T-cell (primary cell): ENCODE measurements around the gene MLLT10. TPM values are rescaled to one million over a fixed set of nuclear protein-coding genes. Genes with fewer than 3 reads are reported as not detected.

Experiments used
- ATAC-seq, 4 experiments: fragments of 200-7000 bp in 3 of 4; fragments of 150-1000 bp in 1 of 4; cut with Tn5 transposase; replicated peaks in 1 of 4; 1 replicate in 3 of 4; 2 replicates in 1 of 4; pipeline ENCODE4 v1.10.0; 2021; ENCODE audit warnings: moderate library complexity in 3 of 4, mild to moderate bottlenecking in 2 of 4, moderate number of reproducible peaks in 1 of 4
- CTCF ChIA-PET, 2 donors: fragments of 300-600 bp; sonication (Branson Sonifier 250); formaldehyde crosslinking; loops; one replicate each; lab custom pipeline; 2022; ENCODE audit warnings: antibody characterized with exemption in 2 of 2; lab: Charles Lee
- POLR2A ChIA-PET, 2 donors: fragments of 300-600 bp; sonication (Branson Sonifier 250); formaldehyde crosslinking; loops; one replicate each; lab custom pipeline; 2022; ENCODE audit warnings: antibody characterized with exemption in 2 of 2; lab: Charles Lee
- DNase-seq, 35 experiments: peaks; one replicate each; pipeline versions ENCODE4 v3.0.0 to v3.0.0-alpha.2; 2013 to 2023
- H3K27ac ChIP-seq: one replicate; pipeline ENCODE4 v1.5.1; 2013; ENCODE audit warnings: low read length
- H3K27me3 ChIP-seq, 2 experiments: replicated peaks in 1 of 2; 1 replicate in 1 of 2; 2 replicates in 1 of 2; pipeline versions ENCODE4 v1.6.1 to v1.7.0; 2013; ENCODE audit warnings: low read length in 1 of 2, mixed read lengths in 1 of 2; ENCODE audit not compliant: control insufficient read depth in 2 of 2, insufficient read depth in 2 of 2; ENCODE audit errors: extremely low read depth in 1 of 2
- H3K36me3 ChIP-seq, 2 donors: 1 replicate in 1 of 2; 2 replicates in 1 of 2; pipeline versions ENCODE4 v1.6.1 to v1.7.0; 2013; ENCODE audit warnings: low read length in 1 of 2; ENCODE audit not compliant: control insufficient read depth in 2 of 2, insufficient read depth in 1 of 2; ENCODE audit errors: extremely low read depth in 1 of 2
- H3K4me1 ChIP-seq, 2 experiments: 1 replicate in 1 of 2; 2 replicates in 1 of 2; pipeline versions ENCODE4 v1.6.1 to v1.7.0; 2013; ENCODE audit warnings: low read length in 2 of 2, mixed read lengths in 1 of 2; ENCODE audit not compliant: insufficient read depth in 2 of 2, control insufficient read depth in 1 of 2; ENCODE audit errors: extremely low read depth in 1 of 2
- H3K4me3 ChIP-seq, 2 donors: 1 replicate in 1 of 2; 2 replicates in 1 of 2; pipeline versions ENCODE4 v1.5.1 to v1.7.0; 2013; ENCODE audit warnings: mild to moderate bottlenecking in 2 of 2, low read length in 1 of 2, moderate library complexity in 1 of 2; ENCODE audit not compliant: control insufficient read depth in 1 of 2; ENCODE audit errors: extremely low read depth in 1 of 2
- H3K9me3 ChIP-seq: 2 replicates; pipeline ENCODE4 v1.7.0; 2013
- H3K27ac Mint-ChIP-seq, 2 donors: one replicate each; pipeline ENCODE4 v1.8.0; 2020 to 2021; ENCODE audit warnings: mild to moderate bottlenecking in 2 of 2, mixed read lengths in 2 of 2
- H3K27me3 Mint-ChIP-seq, 2 donors: one replicate each; pipeline ENCODE4 v1.8.0; 2021 to 2022; ENCODE audit warnings: mixed read lengths in 2 of 2
- H3K36me3 Mint-ChIP-seq: one replicate; pipeline ENCODE4 v1.8.0; 2021; ENCODE audit warnings: mixed read lengths
- H3K4me1 Mint-ChIP-seq, 3 donors: one replicate each; pipeline ENCODE4 v1.8.0; 2020 to 2022; ENCODE audit warnings: mixed read lengths in 3 of 3, mild to moderate bottlenecking in 1 of 3
- H3K4me3 Mint-ChIP-seq, 3 donors: one replicate each; pipeline ENCODE4 v1.8.0; 2020 to 2022; ENCODE audit warnings: mild to moderate bottlenecking in 3 of 3, mixed read lengths in 3 of 3, moderate library complexity in 3 of 3
- H3K9me3 Mint-ChIP-seq, 3 donors: one replicate each; pipeline ENCODE4 v1.8.0; 2020 to 2022; ENCODE audit warnings: mixed read lengths in 3 of 3
- WGBS: methylation state at CpG from one replicate; pipeline ENCODE4 v1.1.5; 2013; ENCODE audit warnings: missing lambda C conversion rate; ENCODE audit not compliant: insufficient coverage; 5-methylcytosine and 5-hydroxymethylcytosine counted together
- total RNA-seq, 35 experiments: library from RNA in 6 of 35; stranded (reverse) in 6 of 35; fragments of 120-200 nt in 1 of 35; gene quantifications; one replicate each; pipeline versions ENCODE4 v1.2.1 to v1.2.4 and lab custom pipeline; 2013 to 2026

MLLT10 gene
- total RNA-seq, 5 donors from 2014 or later (not counting 1 experiment from before 2014, with no cell fraction given) = 57.7 to 76.5 (median 66.1) TPM

DNA sequence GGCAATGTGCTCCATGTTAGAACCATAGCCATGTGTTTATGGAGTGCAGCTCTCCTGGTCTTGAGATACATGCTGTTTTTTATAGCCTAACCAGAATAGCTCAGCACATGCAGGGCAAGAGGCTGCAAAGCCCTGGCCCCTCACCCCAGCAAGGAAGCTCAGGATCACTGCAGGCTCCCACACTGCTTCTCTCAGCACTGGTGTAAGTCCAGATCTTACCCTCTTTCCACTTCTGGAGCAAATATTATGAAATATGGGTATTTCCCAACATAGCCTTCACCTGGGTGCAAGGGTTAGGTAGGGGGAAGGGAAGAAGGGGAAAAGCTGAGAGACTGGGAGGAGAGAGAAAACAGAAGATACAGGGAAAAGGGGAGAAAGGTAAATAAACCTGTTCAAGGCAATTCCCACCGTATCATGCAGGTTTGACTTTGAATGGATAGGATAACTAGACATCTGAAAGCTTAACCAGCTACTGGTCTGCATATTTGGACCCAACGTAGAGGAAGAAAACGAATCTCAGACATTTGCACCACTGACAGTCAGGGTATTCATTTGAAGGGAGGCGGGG is 28.2 kb upstream of the MLLT10 start:
- H3K27ac ChIP-seq = no peak overlapping the region
- no peak overlapping the region for H3K27ac Mint-ChIP-seq
- no peaks in the 10 kb centered on the region for H3K36me3 ChIP-seq
- no peak for DNase-seq
- H3K4me3 ChIP-seq = no peak overlapping the region
- no peaks in the 10 kb centered on the region for H3K9me3 Mint-ChIP-seq
- peaks cover 0 to 41% of the 10 kb centered on the region in 2 experiments for H3K27me3 ChIP-seq
- H3K36me3 Mint-ChIP-seq = no peaks in the 10 kb centered on the region
- 85% methylated on average over 1 of the region's 4 CpGs for WGBS
- ChIA-PET CTCF (no interaction called here), POLR2A (no interaction called here)
- H3K4me1 Mint-ChIP-seq = peaks cover 0 to 1% (median 0%) of the 10 kb centered on the region in 3 donors
- no peak for ATAC-seq
- H3K9me3 ChIP-seq = no peaks in the 10 kb centered on the region
- H3K27me3 Mint-ChIP-seq = peaks cover 21 to 35% of the 10 kb centered on the region in 2 donors
- H3K4me3 Mint-ChIP-seq = no peak overlapping the region
- peaks cover 2 to 7% of the 10 kb centered on the region in 2 experiments for H3K4me1 ChIP-seq

DNA sequence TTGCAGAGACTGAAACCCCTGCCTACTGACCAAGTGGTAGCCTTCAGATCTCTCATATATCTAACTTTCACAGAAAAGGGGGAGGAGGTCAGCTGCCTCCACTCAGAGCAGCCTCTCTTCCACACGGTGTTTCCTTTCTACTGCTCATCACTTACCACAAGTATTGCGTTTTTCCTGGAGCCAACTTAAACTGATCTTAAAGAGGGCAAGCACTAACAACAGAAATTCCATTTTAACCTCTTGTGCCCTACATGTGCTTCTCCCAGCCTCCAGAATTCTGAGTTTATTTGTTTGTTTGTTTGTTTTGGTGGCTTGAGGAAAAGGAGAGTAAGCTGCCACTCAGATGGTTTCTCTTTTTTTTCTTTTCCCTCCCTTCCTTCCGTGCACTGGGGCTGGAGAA is 27.7 kb upstream of the MLLT10 start:
- no peak overlapping the region for H3K27ac Mint-ChIP-seq
- Histone ChIP-seq H3K4me3 (no peak overlapping the region), H3K36me3 (no peaks in the 10 kb centered on the region), H3K4me1 (peaks cover 2 to 7% of the 10 kb centered on the region in 2 experiments), H3K9me3 (no peaks in the 10 kb centered on the region), H3K27me3 (peaks cover 0 to 37% of the 10 kb centered on the region in 2 experiments), H3K27ac (no peak overlapping the region)
- no peak overlapping the region for H3K4me3 Mint-ChIP-seq
- WGBS = no CpG with 5 or more reads among the region's 3 CpGs
- ATAC-seq = no peak
- H3K9me3 Mint-ChIP-seq = no peaks in the 10 kb centered on the region
- peaks cover 19 to 34% of the 10 kb centered on the region in 2 donors for H3K27me3 Mint-ChIP-seq
- H3K36me3 Mint-ChIP-seq = no peaks in the 10 kb centered on the region
- H3K4me1 Mint-ChIP-seq = no peaks in the 10 kb centered on the region
- no peak for DNase-seq
- CTCF ChIA-PET = interaction anchor here in 1 of 2 donors (1.0 kb wide), 1 partner anchor 9 kb away, joined by 5 read pairs; no protein-coding TSS in a partner anchor
- POLR2A ChIA-PET = no interaction called here

DNA sequence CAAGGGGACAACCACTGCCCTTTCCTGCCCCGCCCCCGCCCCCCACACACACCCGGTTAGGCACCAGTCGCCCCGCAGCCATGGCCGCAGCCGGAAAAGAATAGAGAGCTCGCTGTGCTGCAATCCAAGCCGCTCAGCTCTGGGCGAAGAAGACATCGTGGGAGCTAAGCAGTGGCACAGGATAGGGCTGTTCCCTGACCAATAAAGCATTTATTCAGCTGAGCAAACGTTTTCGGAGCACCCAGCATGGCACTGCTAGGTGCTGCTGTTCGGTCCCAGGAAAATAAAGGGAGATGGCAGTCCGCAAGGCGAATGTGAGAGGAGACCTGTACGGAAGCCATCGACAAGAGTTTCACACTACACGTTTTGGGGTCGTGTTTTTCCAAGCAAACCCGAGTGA is 26.9 kb upstream of the MLLT10 start:
- Mint-ChIP-seq H3K9me3 (no peaks in the 10 kb centered on the region), H3K4me3 (no peak overlapping the region), H3K36me3 (no peaks in the 10 kb centered on the region), H3K27ac (no peak overlapping the region), H3K4me1 (no peaks in the 10 kb centered on the region), H3K27me3 (peaks cover 25 to 41% of the 10 kb centered on the region in 2 donors)
- 91% methylated on average over 20 of the region's 21 CpGs for WGBS
- H3K36me3 ChIP-seq = no peaks in the 10 kb centered on the region
- no peak overlapping the region for H3K27ac ChIP-seq
- H3K4me1 ChIP-seq = peaks cover 2 to 7% of the 10 kb centered on the region in 2 experiments
- no peak for DNase-seq
- H3K27me3 ChIP-seq = peaks cover 0 to 37% of the 10 kb centered on the region in 2 experiments
- ATAC-seq = no peak
- H3K9me3 ChIP-seq = no peaks in the 10 kb centered on the region
- CTCF ChIA-PET = interaction anchor here in 1 of 2 donors (0.6 to 1.0 kb wide), 2 partner anchors 10 to 13 kb away, joined by 4 to 5 read pairs; no protein-coding TSS in a partner anchor
- POLR2A ChIA-PET = no interaction called here
- no peak overlapping the region for H3K4me3 ChIP-seq

DNA sequence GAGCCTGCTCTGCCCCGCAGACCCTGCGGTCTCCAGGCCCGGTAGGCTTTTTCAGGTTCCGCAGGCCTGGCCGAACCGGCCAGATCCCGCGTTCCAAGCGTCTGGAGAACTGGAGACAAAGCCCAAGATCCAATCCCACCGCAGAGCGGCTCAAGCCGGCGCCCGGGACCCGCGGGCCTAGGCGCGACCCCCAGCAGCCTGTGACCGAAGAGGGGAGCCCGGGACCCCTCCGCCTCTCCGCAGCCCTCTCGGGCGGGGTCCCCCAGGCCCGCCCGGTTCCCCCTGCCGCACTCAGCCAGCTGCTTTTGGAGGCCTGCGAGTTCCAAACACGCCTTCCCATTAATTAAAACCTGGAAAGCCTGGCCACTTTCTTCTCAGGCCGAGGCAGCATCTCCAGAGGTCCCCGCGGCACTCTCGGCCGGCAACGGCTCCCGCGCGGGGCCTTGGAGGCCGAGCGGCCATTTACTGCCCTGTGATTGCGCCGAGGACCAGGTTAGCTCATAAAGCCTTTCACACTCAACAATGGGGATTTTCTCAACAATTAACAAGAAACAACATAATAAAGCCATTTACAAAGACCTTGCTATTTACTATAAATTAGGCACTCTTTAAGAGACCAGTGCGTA is 25.2 kb upstream of the MLLT10 start:
- no peaks in the 10 kb centered on the region for H3K9me3 Mint-ChIP-seq
- peaks cover 2 to 7% of the 10 kb centered on the region in 2 experiments for H3K4me1 ChIP-seq
- CTCF ChIA-PET = no interaction called here
- H3K27ac Mint-ChIP-seq = no peak overlapping the region
- H3K4me1 Mint-ChIP-seq = no peaks in the 10 kb centered on the region
- no peaks in the 10 kb centered on the region for H3K36me3 ChIP-seq
- H3K36me3 Mint-ChIP-seq = no peaks in the 10 kb centered on the region
- WGBS = 94% methylated on average over 41 of the region's 43 CpGs
- no peak overlapping the region for H3K27ac ChIP-seq
- peaks cover 0 to 36% of the 10 kb centered on the region in 2 experiments for H3K27me3 ChIP-seq
- no peak for DNase-seq
- H3K9me3 ChIP-seq = no peaks in the 10 kb centered on the region
- ATAC-seq = no peak
- H3K4me3 Mint-ChIP-seq = no peak overlapping the region
- no peak overlapping the region for H3K4me3 ChIP-seq
- POLR2A ChIA-PET = no interaction called here
- H3K27me3 Mint-ChIP-seq = peaks cover 37 to 57% of the 10 kb centered on the region in 2 donors

DNA sequence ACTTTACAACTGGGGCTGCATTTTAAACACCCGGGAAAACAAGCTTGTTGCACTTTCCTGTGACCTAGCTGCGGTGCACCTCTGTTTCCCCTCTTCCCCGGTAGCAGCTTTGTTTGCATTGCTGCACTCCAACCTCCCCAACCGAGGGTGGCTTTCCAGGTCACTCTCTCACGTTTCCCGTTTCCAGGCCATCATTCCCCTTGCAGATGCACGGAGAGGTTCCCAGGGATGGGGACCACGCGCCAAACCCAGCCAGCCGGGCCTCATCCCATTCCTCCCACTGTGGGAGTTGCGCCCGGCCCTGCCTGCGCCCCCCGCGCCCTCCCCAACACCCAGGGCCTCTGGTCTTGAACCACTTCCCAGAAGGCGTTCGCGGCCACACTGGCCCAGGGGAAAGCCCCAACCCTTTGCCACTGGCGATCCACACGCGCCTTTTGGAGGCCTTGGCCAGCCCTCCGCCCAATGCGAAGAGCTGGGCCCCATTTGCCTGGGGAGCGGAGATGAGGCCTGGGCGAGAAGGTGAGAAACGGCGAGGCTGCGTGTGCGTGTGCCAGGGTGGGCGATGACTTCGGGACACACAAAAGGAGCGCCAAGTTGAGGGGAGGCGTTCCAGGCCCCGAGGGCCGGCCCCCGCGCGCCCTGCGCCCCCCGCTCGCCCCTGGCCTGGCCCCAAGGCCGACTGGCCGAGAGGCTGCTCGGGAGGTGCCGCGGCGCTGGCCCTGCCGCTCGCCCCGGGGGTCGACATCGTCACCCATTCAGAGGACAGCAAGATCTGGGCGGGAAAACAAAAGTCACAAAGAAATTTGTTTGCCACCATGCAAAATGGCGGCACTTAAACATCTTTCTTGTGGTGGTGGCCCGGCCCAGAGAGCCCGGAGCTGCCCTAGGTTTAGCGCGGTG is 24.4 kb upstream of the MLLT10 start:
- no peaks in the 10 kb centered on the region for H3K4me1 Mint-ChIP-seq
- DNase-seq (no peak), ATAC-seq (no peak)
- ChIA-PET POLR2A (interaction anchor here in 1 of 2 donors (0.6 kb wide), 1 partner anchor 1446 kb away, joined by 8 read pairs; no protein-coding TSS in a partner anchor), CTCF (interaction anchor here in 1 of 2 donors (0.6 kb wide), 1 partner anchor 9 kb away, joined by 4 read pairs; no protein-coding TSS in a partner anchor)
- Histone ChIP-seq H3K36me3 (no peaks in the 10 kb centered on the region), H3K9me3 (no peaks in the 10 kb centered on the region), H3K27ac (no peak overlapping the region), H3K27me3 (peaks cover 0 to 38% of the 10 kb centered on the region in 2 experiments), H3K4me3 (peak overlapping the region in 1 of 2 donors; percentile 59), H3K4me1 (peaks cover 2 to 7% of the 10 kb centered on the region in 2 experiments)
- peaks cover 40 to 62% of the 10 kb centered on the region in 2 donors for H3K27me3 Mint-ChIP-seq
- no peaks in the 10 kb centered on the region for H3K36me3 Mint-ChIP-seq
- no peak overlapping the region for H3K4me3 Mint-ChIP-seq
- no peak overlapping the region for H3K27ac Mint-ChIP-seq
- H3K9me3 Mint-ChIP-seq = no peaks in the 10 kb centered on the region
- 90% methylated on average over 55 of the region's 58 CpGs for WGBS
